HG03469 (cell line): Measurements from ENCODE around the gene NTF3.

ENCODE experiments used
- ATAC-seq: cut with Tn5 transposase; IDR thresholded peaks from one replicate; pipeline ENCODE4 v1.9.1; 2021; ENCODE audit warnings: mild to moderate bottlenecking, moderate library complexity, moderate number of reproducible peaks; ENCODE audit not compliant: unreplicated experiment

The NTF3 gene

GRCh38 chr12:5485454-5485853 lies 53.5 kb downstream of the NTF3 start:
- no peak for ATAC-seq

GRCh38 chr12:5487076-5487475 lies 55.2 kb downstream of the NTF3 start:
- ATAC-seq = no peak

GRCh38 chr12:5487948-5488625 lies 56.2 kb downstream of the NTF3 start:
- ATAC-seq = no peak

- no peak for ATAC-seq
Observed at GRCh38 chr12:5488626-5488955, 56.7 kb downstream of the NTF3 start.

- no peak for ATAC-seq
Observed at GRCh38 chr12:5489017-5489416, 57.1 kb downstream of the NTF3 start.

GRCh38 chr12:5489760-5490406 lies 58.0 kb downstream of the NTF3 start:
- no peak for ATAC-seq

- no peak for ATAC-seq
Observed at GRCh38 chr12:5492562-5492961, 60.7 kb downstream of the NTF3 start.

GRCh38 chr12:5493018-5493417 lies 61.1 kb downstream of the NTF3 start:
- ATAC-seq = no peak

- no peak for ATAC-seq
Observed at GRCh38 chr12:5494343-5494742, 62.4 kb downstream of the NTF3 start.

- ATAC-seq = no peak
Observed at GRCh38 chr12:5497329-5498053, 65.6 kb downstream of the NTF3 start.

- ATAC-seq = no peak
Observed at GRCh38 chr12:5498076-5498475, 66.2 kb downstream of the NTF3 start.

- no peak for ATAC-seq
Observed at GRCh38 chr12:5498806-5499205, 66.9 kb downstream of the NTF3 start.

GRCh38 chr12:5499566-5500330 lies 67.8 kb downstream of the NTF3 start:
- no peak for ATAC-seq

GRCh38 chr12:5500331-5500659 lies 68.4 kb downstream of the NTF3 start:
- no peak for ATAC-seq

- ATAC-seq = no peak
Observed at GRCh38 chr12:5503774-5504173, 71.9 kb downstream of the NTF3 start.

- no peak for ATAC-seq
Observed at GRCh38 chr12:5505116-5505515, 73.2 kb downstream of the NTF3 start.

GRCh38 chr12:5505751-5506150 lies 73.8 kb downstream of the NTF3 start:
- ATAC-seq = no peak

- no peak for ATAC-seq
Observed at GRCh38 chr12:5506295-5506694, 74.4 kb downstream of the NTF3 start.

- ATAC-seq = no peak
Observed at GRCh38 chr12:5506821-5507231, 74.9 kb downstream of the NTF3 start.

- no peak for ATAC-seq
Observed at GRCh38 chr12:5507401-5507935, 75.6 kb downstream of the NTF3 start.

GRCh38 chr12:5507944-5508343 lies 76.0 kb downstream of the NTF3 start:
- ATAC-seq = no peak
